HG03342 (cell line): ENCODE data around the gene ARL15.

Experiments
- ATAC-seq: cut with Tn5 transposase; IDR thresholded peaks from one replicate; pipeline ENCODE4 v1.9.1; 2021; ENCODE audit warnings: mild to moderate bottlenecking, moderate library complexity; ENCODE audit not compliant: unreplicated experiment

Gene ARL15

GRCh38 chr5:54214722-54215121 lies 95.7 kb downstream of the ARL15 start:
- no peak for ATAC-seq

GRCh38 chr5:54212331-54212730 lies 98.0 kb downstream of the ARL15 start:
- ATAC-seq: no peak

GRCh38 chr5:54211912-54212311 lies 98.5 kb downstream of the ARL15 start:
- no peak for ATAC-seq

GRCh38 chr5:54207566-54207965 lies 102.8 kb downstream of the ARL15 start:
- ATAC-seq: no peak

GRCh38 chr5:54206580-54207229 lies 103.7 kb downstream of the ARL15 start:
- ATAC-seq: peak; percentile 91

GRCh38 chr5:54205918-54206317 lies 104.5 kb downstream of the ARL15 start:
- no peak for ATAC-seq

GRCh38 chr5:54205453-54205852 lies 104.9 kb downstream of the ARL15 start:
- no peak for ATAC-seq

- no peak for ATAC-seq
Measured at GRCh38 chr5:54197018-54197417, 113.4 kb downstream of the ARL15 start.

- ATAC-seq: no peak
Measured at GRCh38 chr5:54195701-54196100, 114.7 kb downstream of the ARL15 start.

- ATAC-seq: no peak
Measured at GRCh38 chr5:54194318-54194717, 116.1 kb downstream of the ARL15 start.

- no peak for ATAC-seq
Measured at GRCh38 chr5:54187694-54188093, 122.7 kb downstream of the ARL15 start.

- no peak for ATAC-seq
Measured at GRCh38 chr5:54186912-54187445, 123.4 kb downstream of the ARL15 start.

GRCh38 chr5:54186108-54186507 lies 124.3 kb downstream of the ARL15 start:
- ATAC-seq: no peak

GRCh38 chr5:54184806-54185205 lies 125.6 kb downstream of the ARL15 start:
- no peak for ATAC-seq

- ATAC-seq: no peak
Measured at GRCh38 chr5:54180630-54181031, 129.7 kb downstream of the ARL15 start.

- no peak for ATAC-seq
Measured at GRCh38 chr5:54178991-54179390, 131.4 kb downstream of the ARL15 start.

- no peak for ATAC-seq
Measured at GRCh38 chr5:54178207-54178606, 132.2 kb downstream of the ARL15 start.

- ATAC-seq: no peak
Measured at GRCh38 chr5:54177058-54177457, 133.3 kb downstream of the ARL15 start.

GRCh38 chr5:54176066-54176830 lies 134.1 kb downstream of the ARL15 start:
- ATAC-seq: no peak

- ATAC-seq: no peak
Measured at GRCh38 chr5:54173251-54173650, 137.1 kb downstream of the ARL15 start.

GRCh38 chr5:54171645-54172384 lies 138.6 kb downstream of the ARL15 start:
- ATAC-seq: peak; percentile 70

- no peak for ATAC-seq
Measured at GRCh38 chr5:54165687-54166086, 144.7 kb downstream of the ARL15 start.
